Measurements from ENCODE around the gene BEND6.

BEND6 gene

DNA sequence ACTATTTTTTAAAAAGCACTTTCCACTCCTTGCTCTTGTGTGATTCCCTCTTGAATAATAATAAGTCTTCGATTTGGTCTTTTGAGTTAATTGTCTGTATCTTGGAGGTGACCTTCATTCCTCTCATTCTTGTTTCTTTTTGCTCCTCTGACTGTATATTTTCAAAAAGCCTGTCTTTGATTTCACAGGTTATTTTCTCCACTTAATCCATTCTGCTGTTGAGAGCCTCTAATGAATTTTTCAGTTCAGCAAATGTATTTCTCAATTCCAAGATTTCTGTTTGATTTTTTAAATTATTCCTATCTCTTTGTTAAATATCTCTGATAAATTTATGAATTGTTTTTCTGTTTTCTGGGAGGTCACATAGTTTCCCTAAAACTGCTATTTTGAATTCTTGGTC lies 69.9 kb downstream of the BEND6 start:
- H3K4me3 ChIP-seq (ENCODE audit: low read depth in 1 of 2, low read length in 1 of 2), result no peak overlapping the region
- H3K4me1 ChIP-seq (ENCODE audit: control insufficient read depth in 1 of 2, insufficient read depth in 1 of 2, low read depth in 1 of 2, low read length in 1 of 2), result no peaks in the 10 kb centered on the region
- H3K36me3 ChIP-seq, result no peaks in the 10 kb centered on the region
- no peaks in the 10 kb centered on the region for H3K27me3 ChIP-seq
- H3K27ac ChIP-seq, result no peak overlapping the region
- H3K9me3 ChIP-seq, result no peaks in the 10 kb centered on the region
- TF ChIP-seq CTCF (IDR thresholded peaks at IDR 0.05), result no peak

GRCh38 chr6:57026001-57026400 lies 71.1 kb downstream of the BEND6 start:
- H3K27ac ChIP-seq, result no peak overlapping the region
- no peaks in the 10 kb centered on the region for H3K9me3 ChIP-seq
- TF ChIP-seq CTCF (IDR thresholded peaks at IDR 0.05), result no peak
- H3K4me1 ChIP-seq (ENCODE audit: control insufficient read depth in 1 of 2, insufficient read depth in 1 of 2, low read depth in 1 of 2, low read length in 1 of 2), result no peaks in the 10 kb centered on the region
- no peak overlapping the region for H3K4me3 ChIP-seq (ENCODE audit: low read depth in 1 of 2, low read length in 1 of 2)
- no peaks in the 10 kb centered on the region for H3K27me3 ChIP-seq
- no peaks in the 10 kb centered on the region for H3K36me3 ChIP-seq

DNA sequence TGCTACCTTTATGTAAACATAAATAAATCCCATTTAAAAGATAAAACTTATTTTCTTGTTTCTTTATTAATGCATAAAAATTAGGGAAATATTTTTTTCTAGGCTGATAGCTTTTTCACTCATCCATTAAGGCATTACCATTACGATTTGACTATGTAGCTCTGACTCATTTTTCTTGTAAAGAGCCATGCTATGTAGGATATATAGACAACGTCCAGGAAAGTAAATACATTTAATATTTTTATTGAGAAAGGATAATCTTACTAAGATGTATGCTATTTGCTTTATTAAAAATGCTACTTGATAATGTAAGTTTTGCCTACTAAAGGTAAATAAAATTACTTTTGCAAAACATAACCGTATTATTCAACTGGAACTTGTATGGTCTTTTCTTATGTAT lies 72.4 kb downstream of the BEND6 start:
- no peak overlapping the region for H3K27ac ChIP-seq
- no peaks in the 10 kb centered on the region for H3K27me3 ChIP-seq
- H3K4me1 ChIP-seq (ENCODE audit: control insufficient read depth in 1 of 2, insufficient read depth in 1 of 2, low read depth in 1 of 2, low read length in 1 of 2), result no peaks in the 10 kb centered on the region
- no peak overlapping the region for H3K4me3 ChIP-seq (ENCODE audit: low read depth in 1 of 2, low read length in 1 of 2)
- H3K36me3 ChIP-seq, result no peaks in the 10 kb centered on the region
- no peaks in the 10 kb centered on the region for H3K9me3 ChIP-seq
- TF ChIP-seq CTCF (IDR thresholded peaks at IDR 0.05), result no peak

DNA sequence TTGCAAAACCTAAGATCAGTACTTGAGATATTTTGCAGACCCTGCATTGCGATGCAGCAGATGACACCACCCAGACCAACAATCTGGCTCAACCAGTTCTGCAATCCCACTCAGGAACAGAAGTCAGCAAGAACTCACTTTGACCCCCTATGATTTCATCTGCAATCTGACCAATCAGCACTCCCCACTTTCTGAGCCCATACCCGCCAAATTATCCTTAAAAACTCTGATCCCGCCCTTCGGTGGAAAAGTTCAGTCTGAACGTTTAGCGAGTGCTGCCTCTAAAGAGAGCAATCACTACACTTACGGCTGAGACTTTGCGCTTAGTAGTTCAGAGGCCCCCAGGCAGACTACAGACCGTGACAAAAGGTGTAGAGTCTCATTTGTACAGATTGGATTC lies 74.3 kb downstream of the BEND6 start:
- no peak overlapping the region for H3K4me3 ChIP-seq (ENCODE audit: low read depth in 1 of 2, low read length in 1 of 2)
- no peaks in the 10 kb centered on the region for H3K27me3 ChIP-seq
- TF ChIP-seq CTCF (IDR thresholded peaks at IDR 0.05), result no peak
- H3K36me3 ChIP-seq, result no peaks in the 10 kb centered on the region
- no peak overlapping the region for H3K27ac ChIP-seq
- no peaks in the 10 kb centered on the region for H3K9me3 ChIP-seq
- H3K4me1 ChIP-seq (ENCODE audit: control insufficient read depth in 1 of 2, insufficient read depth in 1 of 2, low read depth in 1 of 2, low read length in 1 of 2), result no peaks in the 10 kb centered on the region

DNA sequence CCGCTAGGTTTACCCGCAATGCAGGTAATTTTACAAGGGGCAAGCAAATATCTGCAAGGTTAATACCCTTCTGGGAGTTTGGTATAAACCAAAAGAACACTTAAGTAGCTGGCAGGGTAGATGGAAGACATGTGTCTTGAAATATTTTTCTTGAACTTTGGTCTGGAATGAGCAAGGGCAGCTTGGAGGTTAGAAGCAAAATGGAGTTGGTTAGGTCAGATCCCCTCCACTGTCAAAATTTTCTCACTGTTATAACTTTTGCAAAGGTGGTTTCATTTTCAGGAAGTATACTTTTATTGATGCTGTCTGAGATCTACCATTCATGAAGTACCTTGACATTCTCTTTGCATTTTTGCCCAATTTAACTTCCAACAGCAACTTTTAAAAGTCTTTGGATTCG lies 78.3 kb downstream of the BEND6 start:
- Histone ChIP-seq H3K4me1 (ENCODE audit: control insufficient read depth in 1 of 2, insufficient read depth in 1 of 2, low read depth in 1 of 2, low read length in 1 of 2) (no peaks in the 10 kb centered on the region), H3K27me3 (no peaks in the 10 kb centered on the region), H3K36me3 (no peaks in the 10 kb centered on the region), H3K27ac (no peak overlapping the region), H3K4me3 (ENCODE audit: low read depth in 1 of 2, low read length in 1 of 2) (no peak overlapping the region), H3K9me3 (no peaks in the 10 kb centered on the region)
- no peak for TF ChIP-seq CTCF (IDR thresholded peaks at IDR 0.05)

DNA sequence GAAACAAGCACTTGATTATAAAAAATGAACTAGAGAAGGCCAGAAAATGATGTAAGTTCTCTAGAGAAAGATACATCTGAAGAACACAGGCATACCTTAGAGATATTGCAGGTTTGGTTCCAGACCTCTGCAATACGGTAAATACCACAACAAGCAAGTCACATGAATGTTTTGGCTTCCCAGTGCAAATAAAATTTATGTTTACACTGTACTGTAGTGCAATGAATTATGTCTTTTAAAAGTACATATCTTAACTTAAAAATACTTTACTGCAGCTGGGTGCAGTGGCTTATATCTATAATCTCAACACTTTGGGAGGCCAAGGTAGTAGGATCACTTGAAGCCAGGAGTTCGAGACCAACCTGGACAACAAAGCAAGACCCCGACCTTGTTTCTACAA lies 80.6 kb downstream of the BEND6 start:
- H3K4me1 ChIP-seq (ENCODE audit: control insufficient read depth in 1 of 2, insufficient read depth in 1 of 2, low read depth in 1 of 2, low read length in 1 of 2), result no peaks in the 10 kb centered on the region
- no peak for TF ChIP-seq CTCF (IDR thresholded peaks at IDR 0.05)
- H3K27ac ChIP-seq, result no peak overlapping the region
- no peak overlapping the region for H3K4me3 ChIP-seq (ENCODE audit: low read depth in 1 of 2, low read length in 1 of 2)
- no peaks in the 10 kb centered on the region for H3K27me3 ChIP-seq
- no peaks in the 10 kb centered on the region for H3K9me3 ChIP-seq
- H3K36me3 ChIP-seq, result no peaks in the 10 kb centered on the region

All from neutrophil (primary cell).